ENCODE results near the gene RPGR.

RPGR gene, protein sequence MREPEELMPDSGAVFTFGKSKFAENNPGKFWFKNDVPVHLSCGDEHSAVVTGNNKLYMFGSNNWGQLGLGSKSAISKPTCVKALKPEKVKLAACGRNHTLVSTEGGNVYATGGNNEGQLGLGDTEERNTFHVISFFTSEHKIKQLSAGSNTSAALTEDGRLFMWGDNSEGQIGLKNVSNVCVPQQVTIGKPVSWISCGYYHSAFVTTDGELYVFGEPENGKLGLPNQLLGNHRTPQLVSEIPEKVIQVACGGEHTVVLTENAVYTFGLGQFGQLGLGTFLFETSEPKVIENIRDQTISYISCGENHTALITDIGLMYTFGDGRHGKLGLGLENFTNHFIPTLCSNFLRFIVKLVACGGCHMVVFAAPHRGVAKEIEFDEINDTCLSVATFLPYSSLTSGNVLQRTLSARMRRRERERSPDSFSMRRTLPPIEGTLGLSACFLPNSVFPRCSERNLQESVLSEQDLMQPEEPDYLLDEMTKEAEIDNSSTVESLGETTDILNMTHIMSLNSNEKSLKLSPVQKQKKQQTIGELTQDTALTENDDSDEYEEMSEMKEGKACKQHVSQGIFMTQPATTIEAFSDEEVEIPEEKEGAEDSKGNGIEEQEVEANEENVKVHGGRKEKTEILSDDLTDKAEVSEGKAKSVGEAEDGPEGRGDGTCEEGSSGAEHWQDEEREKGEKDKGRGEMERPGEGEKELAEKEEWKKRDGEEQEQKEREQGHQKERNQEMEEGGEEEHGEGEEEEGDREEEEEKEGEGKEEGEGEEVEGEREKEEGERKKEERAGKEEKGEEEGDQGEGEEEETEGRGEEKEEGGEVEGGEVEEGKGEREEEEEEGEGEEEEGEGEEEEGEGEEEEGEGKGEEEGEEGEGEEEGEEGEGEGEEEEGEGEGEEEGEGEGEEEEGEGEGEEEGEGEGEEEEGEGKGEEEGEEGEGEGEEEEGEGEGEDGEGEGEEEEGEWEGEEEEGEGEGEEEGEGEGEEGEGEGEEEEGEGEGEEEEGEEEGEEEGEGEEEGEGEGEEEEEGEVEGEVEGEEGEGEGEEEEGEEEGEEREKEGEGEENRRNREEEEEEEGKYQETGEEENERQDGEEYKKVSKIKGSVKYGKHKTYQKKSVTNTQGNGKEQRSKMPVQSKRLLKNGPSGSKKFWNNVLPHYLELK

GRCh38 chrX:38327007-38327774, at the start of gene RPGR:
TSS of gene RPGR (minus strand) at chrX:38327509. CDS start at chrX:38327367, 142 bp downstream.
- peak; percentile 81 for DNase-seq

DNA sequence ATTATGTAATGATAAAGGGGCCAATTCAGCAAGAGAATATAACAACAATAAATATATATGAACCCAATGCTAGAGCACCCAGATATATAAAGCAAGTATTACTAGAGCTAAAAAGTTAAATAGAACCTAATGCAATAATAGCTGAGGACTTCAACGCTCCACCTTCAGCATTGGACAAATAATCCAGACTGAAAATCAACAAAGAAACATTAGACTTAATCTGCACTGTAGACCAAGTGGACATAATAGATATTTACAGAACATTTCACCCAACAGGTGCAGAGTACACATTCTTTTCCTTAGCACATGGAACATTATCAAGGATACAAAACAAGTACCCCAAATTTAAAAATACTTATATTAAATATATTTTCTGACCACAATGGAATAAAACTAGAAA, 49.4 kb upstream of the RPGR start:
- DNase-seq = no peak

GRCh38 chrX:38375891-38376290, 48.6 kb upstream of the RPGR start:
- DNase-seq = no peak

- DNase-seq = no peak
Observed at GRCh38 chrX:38374431-38374830, 47.1 kb upstream of the RPGR start.

DNA sequence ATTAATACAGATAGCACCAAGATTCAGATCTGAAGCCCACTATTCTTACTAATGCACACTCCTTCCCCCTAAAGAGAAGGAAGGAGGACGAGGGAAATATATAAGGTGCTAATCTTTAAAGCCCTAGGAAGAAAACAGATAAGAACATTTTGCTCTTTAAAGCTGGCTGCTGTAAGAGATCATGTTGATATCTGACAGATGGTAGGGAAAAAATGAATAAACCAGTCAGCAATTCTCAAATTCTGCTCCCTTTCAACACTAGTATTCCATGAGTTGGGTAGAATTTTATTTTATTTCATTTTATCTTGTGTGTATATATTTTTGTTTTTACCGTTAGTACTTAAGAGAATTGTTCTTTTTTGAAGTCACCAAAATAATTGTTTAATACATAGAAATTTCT, 44.3 kb upstream of the RPGR start:
- DNase-seq = no peak

GRCh38 chrX:38368774-38369173, 41.5 kb upstream of the RPGR start:
- DNase-seq = no peak

DNA sequence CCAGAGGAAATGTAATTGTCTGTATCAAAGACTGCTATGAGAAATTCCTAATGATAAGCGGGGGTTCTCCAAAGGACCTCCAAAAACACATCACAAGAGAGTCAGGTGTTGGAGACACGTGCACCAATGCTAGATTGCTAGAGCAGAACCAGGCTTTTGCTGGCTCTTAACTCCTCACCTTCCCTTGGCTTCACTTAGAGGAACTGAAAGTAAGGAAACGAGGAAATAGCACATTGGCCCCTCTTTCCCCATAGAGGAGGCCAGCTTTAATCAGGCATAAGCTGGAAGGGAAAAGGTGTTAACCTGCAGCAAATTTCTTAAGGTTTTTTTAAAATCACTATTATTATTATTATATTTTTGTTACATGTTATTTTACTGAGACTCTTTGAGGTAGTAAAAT, 38.6 kb upstream of the RPGR start:
- no peak for DNase-seq

DNA sequence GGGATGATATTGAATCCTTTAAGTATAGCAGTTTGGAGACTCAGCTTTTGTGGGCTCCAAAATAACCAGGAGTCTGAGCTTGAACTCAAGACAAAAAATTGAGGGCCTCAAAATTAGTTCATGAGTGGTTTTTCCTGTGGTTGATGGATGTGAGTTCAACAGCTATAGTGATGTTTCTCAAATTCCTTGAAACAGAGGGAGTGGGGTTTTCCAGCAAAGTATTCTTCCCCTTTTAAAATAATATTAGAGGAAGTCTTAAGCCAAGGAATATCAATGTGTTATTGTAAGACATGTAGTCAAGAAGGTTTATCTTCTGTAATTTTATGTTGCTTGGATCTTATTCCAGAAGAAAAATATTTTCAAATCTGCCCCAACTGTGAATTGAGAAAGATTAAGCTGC, 35.7 kb upstream of the RPGR start:
- DNase-seq = no peak

DNA sequence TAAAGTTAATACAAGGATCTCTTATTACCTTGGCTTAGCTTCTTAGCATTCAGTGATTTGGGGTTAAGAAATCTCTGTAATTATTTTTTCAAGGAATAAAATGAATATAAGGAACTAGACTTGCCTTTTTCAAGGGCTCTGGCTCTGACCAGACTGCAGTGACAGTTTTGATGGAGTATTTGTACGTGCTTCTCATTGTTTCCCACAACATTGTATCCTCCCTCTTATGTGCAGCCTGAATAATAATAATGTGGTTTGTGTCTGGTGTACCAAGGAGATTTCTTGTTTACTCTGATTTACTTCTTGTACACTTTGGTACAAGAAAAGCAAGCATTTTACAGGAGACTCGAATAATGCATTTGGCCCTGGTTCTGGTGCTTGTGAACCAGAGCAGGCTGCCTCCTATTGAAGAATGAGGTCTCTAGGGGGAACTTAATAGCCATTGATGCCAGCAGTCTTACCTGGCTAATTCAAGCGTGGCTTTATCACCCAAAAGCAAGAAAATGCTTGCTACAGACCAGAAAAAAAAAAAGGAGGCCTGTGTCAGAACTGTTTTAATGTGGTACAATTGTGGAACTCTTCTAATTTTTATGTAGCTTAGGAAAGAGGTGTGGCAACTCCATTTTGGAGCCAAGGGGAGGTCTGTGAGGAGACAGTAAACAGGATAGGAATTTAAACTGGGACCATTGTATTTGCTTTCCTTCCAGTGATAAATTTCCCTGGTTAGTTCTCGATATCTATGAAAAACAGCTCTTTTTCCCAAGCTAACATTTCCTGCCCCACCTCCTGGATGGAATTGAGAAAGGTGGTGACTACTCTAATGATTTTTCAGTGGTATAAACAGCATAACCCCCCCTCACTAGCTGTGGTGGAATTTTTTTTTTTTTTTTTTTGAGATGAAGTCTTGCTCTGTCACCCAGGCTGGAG, 30.7 kb upstream of the RPGR start:
- no peak for DNase-seq

GRCh38 chrX:38356401-38356800, 29.1 kb upstream of the RPGR start:
- DNase-seq = no peak

DNA sequence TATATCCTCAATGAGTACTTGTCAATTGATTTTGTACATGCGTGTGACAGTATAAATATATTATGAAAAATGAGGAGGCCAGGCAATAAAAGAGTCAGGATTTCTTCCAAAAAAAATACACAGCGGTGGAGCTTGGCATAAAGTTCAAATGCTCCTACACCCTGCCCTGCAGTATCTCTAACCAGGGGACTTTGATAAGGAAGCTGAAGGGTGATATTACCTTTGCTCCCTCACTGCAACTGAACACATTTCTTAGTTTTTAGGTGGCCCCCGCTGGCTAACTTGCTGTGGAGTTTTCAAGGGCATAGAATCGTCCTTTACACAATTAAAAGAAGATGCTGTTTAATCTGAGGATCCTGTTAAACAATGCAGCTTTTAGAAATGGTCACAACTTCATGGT, 25.1 kb upstream of the RPGR start, which contains the start of gene OTC:
Gene OTC (plus strand): TSS at position 243 of the 400 bp plus-strand sequence. CDS start 93 bp downstream, at position 336.
- no peak for DNase-seq

- DNase-seq = no peak
Observed at GRCh38 chrX:38351346-38351745, 24.0 kb upstream of the RPGR start.

GRCh38 chrX:38347136-38347535, 19.8 kb upstream of the RPGR start:
- DNase-seq = no peak

GRCh38 chrX:38346150-38346549, 18.8 kb upstream of the RPGR start:
- DNase-seq = no peak

GRCh38 chrX:38342853-38343778, 15.8 kb upstream of the RPGR start:
- no peak for DNase-seq

DNA sequence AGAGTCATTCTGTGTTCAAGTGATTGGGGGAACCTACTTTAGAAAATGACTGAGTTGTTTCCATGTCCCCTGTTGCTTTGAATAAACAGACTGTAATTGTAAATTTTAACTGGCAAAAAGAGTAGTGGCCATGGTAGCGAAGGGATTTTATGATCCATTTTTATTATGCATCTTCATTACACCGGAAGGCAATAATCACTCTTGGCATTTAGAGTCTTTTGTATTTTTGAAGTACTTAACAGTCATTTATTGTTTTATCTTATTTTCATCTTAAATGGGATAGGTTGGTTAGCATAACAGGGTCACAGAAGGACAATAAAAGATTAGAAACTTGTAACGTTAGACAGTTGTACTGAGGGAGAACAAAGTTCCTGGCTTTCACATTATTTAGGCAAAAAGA, 14.1 kb upstream of the RPGR start:
- no peak for DNase-seq

GRCh38 chrX:38336538-38337240, 9.4 kb upstream of the RPGR start:
- no peak for DNase-seq

DNA sequence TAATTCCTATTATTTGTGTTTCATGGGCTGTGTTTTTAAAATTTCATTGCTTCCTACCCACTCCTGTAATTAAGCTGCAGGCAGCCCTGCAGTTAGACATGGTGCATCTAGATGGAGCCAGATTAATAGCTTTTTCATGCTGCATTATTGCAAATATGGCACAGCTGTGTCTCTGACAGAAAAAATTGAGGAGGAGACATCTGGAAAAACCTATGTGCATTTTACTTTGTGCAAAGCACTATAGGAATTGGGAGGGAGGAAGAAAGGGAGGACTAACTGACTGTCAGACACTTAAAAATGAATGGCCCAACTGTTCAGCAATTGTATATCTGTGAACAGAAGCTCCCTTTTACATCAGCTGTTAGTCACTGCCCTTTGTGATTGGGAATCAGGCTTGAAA, 8.1 kb upstream of the RPGR start:
- no peak for DNase-seq

- no peak for DNase-seq
Observed at GRCh38 chrX:38332505-38332904, 5.2 kb upstream of the RPGR start.

- DNase-seq = no peak
Observed at GRCh38 chrX:38327775-38328081, 419 bp upstream of the RPGR start.

All from NCI-H1436 (cell line).